GM23338 (cell line): Measurements from ENCODE around the gene MYO3B. TPM values are rescaled to one million over a fixed set of nuclear protein-coding genes. Genes with fewer than 3 reads are reported as not detected.

Experiments used
- ATAC-seq: fragments of 200-7000 bp; cut with Tn5 transposase; 3 replicates; pipeline ENCODE4 v1.9.1; 2020
- DNase-seq: peaks from one replicate; pipeline ENCODE4 v3.0.0-alpha.2; 2015; ENCODE audit warnings: low spot score
- H2AFZ ChIP-seq: fragments of 200-600 bp; sonication (generic); 2 replicates; pipeline ENCODE4 v1.8.0; 2016; ENCODE audit warnings: antibody characterized with exemption, mild to moderate bottlenecking, moderate library complexity
- H3F3A ChIP-seq: fragments of 200-600 bp; sonication (generic); replicated peaks from 2 replicates; pipeline ENCODE4 v1.8.0; 2017; ENCODE audit warnings: antibody characterized with exemption, mixed run types, low read depth
- H3K27ac ChIP-seq: fragments of 200-600 bp; sonication (generic); 2 replicates; pipeline ENCODE4 v1.6.1; 2016; ENCODE audit warnings: low read depth
- H3K27me3 ChIP-seq: fragments of 200-600 bp; sonication (generic); 2 replicates; pipeline ENCODE4 v1.8.0; 2016; ENCODE audit warnings: mild to moderate bottlenecking, mixed run types, moderate library complexity; ENCODE audit not compliant: insufficient read depth
- H3K36me3 ChIP-seq: fragments of 200-600 bp; sonication (generic); 2 replicates; pipeline ENCODE4 v1.8.0; 2016; ENCODE audit warnings: mild to moderate bottlenecking; ENCODE audit not compliant: insufficient read depth
- H3K4me1 ChIP-seq: fragments of 200-600 bp; sonication (generic); 2 replicates; pipeline ENCODE4 v1.8.0; 2016; ENCODE audit warnings: mild to moderate bottlenecking, moderate library complexity; ENCODE audit not compliant: insufficient read depth
- H3K4me2 ChIP-seq: fragments of 200-600 bp; sonication (generic); 2 replicates; pipeline ENCODE4 v1.7.1; 2017; ENCODE audit warnings: mixed run types
- H3K4me3 ChIP-seq: fragments of 200-600 bp; sonication (generic); 2 replicates; pipeline ENCODE4 v1.6.1; 2016; ENCODE audit warnings: mixed run types
- H3K79me2 ChIP-seq: fragments of 200-600 bp; sonication (generic); replicated peaks from 2 replicates; pipeline ENCODE4 v1.8.0; 2017; ENCODE audit warnings: mild to moderate bottlenecking; ENCODE audit not compliant: insufficient read depth
- H3K9me2 ChIP-seq: fragments of 200-600 bp; sonication (generic); 2 replicates; pipeline ENCODE4 v1.8.0; 2017; ENCODE audit not compliant: insufficient read depth
- H4K20me1 ChIP-seq: fragments of 200-600 bp; sonication (generic); replicated peaks from 2 replicates; pipeline ENCODE4 v1.8.0; 2017; ENCODE audit warnings: mild to moderate bottlenecking; ENCODE audit not compliant: insufficient read depth
- H3K27ac Mint-ChIP-seq: 2 replicates; pipeline ENCODE4 v1.8.0; 2020; ENCODE audit warnings: inconsistent platforms, mild to moderate bottlenecking, moderate library complexity, mixed read lengths
- H3K27me3 Mint-ChIP-seq: 3 replicates; pipeline ENCODE4 v1.8.0; 2022; ENCODE audit warnings: low read depth, mild to moderate bottlenecking, moderate library complexity, mixed read lengths, inconsistent platforms; ENCODE audit not compliant: insufficient read depth, poor library complexity
- H3K36me3 Mint-ChIP-seq: 3 replicates; pipeline ENCODE4 v1.8.0; 2021; ENCODE audit warnings: low read depth, mild to moderate bottlenecking, inconsistent platforms, moderate library complexity, mixed read lengths
- H3K4me1 Mint-ChIP-seq: 3 replicates; pipeline ENCODE4 v1.8.0; 2020; ENCODE audit warnings: mild to moderate bottlenecking, inconsistent platforms, mixed read lengths
- H3K4me3 Mint-ChIP-seq: 3 replicates; pipeline ENCODE4 v1.8.0; 2021; ENCODE audit warnings: moderate library complexity, mild to moderate bottlenecking, inconsistent platforms, mixed read lengths
- H3K9me3 Mint-ChIP-seq: 3 replicates; pipeline ENCODE4 v1.8.0; 2020; ENCODE audit warnings: moderate library complexity, mild to moderate bottlenecking, inconsistent platforms, mixed read lengths
- CREB1 ChIP-seq: fragments of 250-450 bp; sonication (Bioruptor Pico); IDR thresholded peaks from 2 replicates; pipeline ENCODE4 v1.5.0; 2020; ENCODE audit warnings: low read depth, mild to moderate bottlenecking, moderate library complexity
- CTCF ChIP-seq, 2 experiments: fragments of 200-600 bp in 1 of 2; sonication (generic) in 1 of 2; conservative IDR thresholded peaks; 2 replicates each; pipeline versions ENCODE4 v1.5.1 to v1.6.1; 2016 to 2017; ENCODE audit warnings: antibody characterized with exemption in 2 of 2, low read depth in 2 of 2, mild to moderate bottlenecking in 2 of 2, moderate library complexity in 1 of 2
- ETS1 ChIP-seq: IDR thresholded peaks from 2 replicates; pipeline ENCODE4 v1.6.1; 2016; ENCODE audit warnings: antibody characterized with exemption
- EZH2 ChIP-seq: fragments of 200-600 bp; sonication (generic); IDR thresholded peaks from one replicate; pipeline ENCODE4 v1.8.0; 2017; ENCODE audit warnings: antibody characterized with exemption, mild to moderate bottlenecking, low read depth; ENCODE audit not compliant: unreplicated experiment
- NANOG ChIP-seq: IDR thresholded peaks from 2 replicates; pipeline ENCODE4 v1.6.1; 2016; ENCODE audit warnings: antibody characterized with exemption, borderline replicate concordance
- POLR2AphosphoS5 ChIP-seq: IDR thresholded peaks from 2 replicates; pipeline ENCODE4 v1.6.1; 2016; ENCODE audit warnings: antibody characterized with exemption, low read depth
- REST ChIP-seq: IDR thresholded peaks from one replicate; pipeline ENCODE4 v1.6.1; 2018; ENCODE audit warnings: antibody characterized with exemption; ENCODE audit not compliant: unreplicated experiment
- STAT1 ChIP-seq: IDR thresholded peaks from one replicate; pipeline ENCODE4 v1.6.1; 2016; ENCODE audit warnings: antibody characterized with exemption; ENCODE audit not compliant: unreplicated experiment
- ZNF114 ChIP-seq: fragments of 250-450 bp; sonication (Bioruptor Pico); IDR thresholded peaks from 2 replicates; pipeline ENCODE4 v1.5.0; 2020; ENCODE audit warnings: mild to moderate bottlenecking, moderate library complexity
- ZNF331 ChIP-seq: fragments of 250-450 bp; sonication (Bioruptor Pico); IDR thresholded peaks from 2 replicates; pipeline ENCODE4 v1.5.0; 2020; ENCODE audit warnings: low read depth, mild to moderate bottlenecking, moderate library complexity
- ZNF462 ChIP-seq: fragments of 250-450 bp; sonication (Bioruptor Pico); IDR thresholded peaks from 2 replicates; pipeline ENCODE4 v1.5.0; 2020; ENCODE audit warnings: mild to moderate bottlenecking, moderate library complexity
- polyA plus RNA-seq: library from polyadenylated mRNA; unstranded; fragments of >200 nt; fragmentation: Nextera tagmentation; extraction: Ambion mirVana; gene quantifications from 2 replicates; pipeline ENCODE4 v1.2.1, GENCODE V29; 2016
- total RNA-seq: library from RNA; depleted of rRNA; stranded (reverse); fragments of >200 nt; shearing (Covaris generic); gene quantifications from 2 replicates; pipeline ENCODE4 v1.2.3, GENCODE V29; 2014

MYO3B gene
- total and polyA plus RNA-seq, 2 experiments from 2014 or later: 0.42 TPM; not detected in 1

GRCh38 chr2:170466632-170467031 lies 288.7 kb downstream of the MYO3B start:
- ATAC-seq (no peak), DNase-seq (no peak)
- Histone ChIP-seq H3K36me3 (no peaks in the 10 kb centered on the region), H3K4me2 (no peak overlapping the region), H3K27me3 (no peaks in the 10 kb centered on the region), H3K4me3 (no peak overlapping the region), H3F3A (no peaks in the 10 kb centered on the region), H3K4me1 (peaks cover 14% of the 10 kb centered on the region; the same call in 1 of the 2 replicates), H3K79me2 (no peaks in the 10 kb centered on the region), H4K20me1 (no peaks in the 10 kb centered on the region), H2AFZ (no peak overlapping the region), H3K9me2 (0 out of 2 replicates have a peak, but pooled peaks cover 4% of the 10 kb centered on the region), H3K27ac (no peak overlapping the region)
- TF ChIP-seq ZNF462 (CRISPR knock-in tag) (no peak), STAT1 (no peak), ETS1 (no peak), EZH2 (no peak), REST (no peak), ZNF331 (CRISPR knock-in tag) (no peak), NANOG (no peak), ZNF114 (CRISPR knock-in tag) (no peak), CTCF (conservative IDR thresholded peaks at IDR 0.05; ENCODE audit: low read depth in 2 of 2) (no peak), CREB1 (CRISPR knock-in tag) (no peak), POLR2AphosphoS5 (no peak)
- peaks cover 2% of the 10 kb centered on the region for H3K27me3 Mint-ChIP-seq
- no peak overlapping the region for H3K4me3 Mint-ChIP-seq
- peaks cover 21% of the 10 kb centered on the region for H3K4me1 Mint-ChIP-seq
- peaks cover under 1% of the 10 kb centered on the region; the same call in 1 of the 3 replicates for H3K9me3 Mint-ChIP-seq
- H3K36me3 Mint-ChIP-seq: no peaks in the 10 kb centered on the region
- no peak overlapping the region for H3K27ac Mint-ChIP-seq
